WTC11 (cell line): ENCODE data around the gene B3GAT2. TPM values are rescaled to one million over a fixed set of nuclear protein-coding genes. Genes with fewer than 3 reads are reported as not detected.

Experiments used
- ATAC-seq: fragments of 200-7000 bp; cut with Tn5 transposase; 2 replicates; pipeline ENCODE4 v1.10.0; 2021; ENCODE audit warnings: mild to moderate bottlenecking, moderate library complexity
- CTCF ChIA-PET: fragments of 300-600 bp; sonication (Branson Sonifier 250); formaldehyde crosslinking; loops from one replicate; lab custom pipeline; 2021; ENCODE audit warnings: antibody characterized with exemption; lab: Charles Lee
- POLR2A ChIA-PET: fragments of 350-600 bp; sonication (Branson Sonifier 250); formaldehyde crosslinking; loops from one replicate; lab custom pipeline; 2021; ENCODE audit warnings: antibody characterized with exemption; lab: Charles Lee
- DNase-seq: peaks from one replicate; pipeline ENCODE4 v3.0.0; 2021; ENCODE audit warnings: low spot score
- H3K27ac Mint-ChIP-seq: 2 replicates; pipeline ENCODE4 v1.8.0; 2021; ENCODE audit warnings: mixed read lengths
- H3K27me3 Mint-ChIP-seq: 2 replicates; pipeline ENCODE4 v1.8.0; 2021; ENCODE audit warnings: low read depth, mild to moderate bottlenecking, moderate library complexity, mixed read lengths
- H3K36me3 Mint-ChIP-seq: 2 replicates; pipeline ENCODE4 v1.8.0; 2021; ENCODE audit warnings: mixed read lengths
- H3K4me1 Mint-ChIP-seq: 2 replicates; pipeline ENCODE4 v1.8.0; 2022; ENCODE audit warnings: mixed read lengths
- H3K4me3 Mint-ChIP-seq: 2 replicates; pipeline ENCODE4 v1.8.0; 2021; ENCODE audit warnings: mild to moderate bottlenecking, moderate library complexity, mixed read lengths
- H3K9me3 Mint-ChIP-seq: 2 replicates; pipeline ENCODE4 v1.8.0; 2021; ENCODE audit warnings: mixed read lengths
- ATF1 ChIP-seq: sonication (generic); formaldehyde crosslinking; IDR thresholded peaks from 2 replicates; pipeline ENCODE4 v1.8.1; 2023; ENCODE audit warnings: mild to moderate bottlenecking, moderate library complexity, missing genetic modification reagents
- CREB1 ChIP-seq: sonication (generic); formaldehyde crosslinking; IDR thresholded peaks from 2 replicates; pipeline ENCODE4 v1.8.0; 2023; ENCODE audit warnings: mild to moderate bottlenecking, missing genetic modification reagents
- CREM ChIP-seq: sonication (generic); formaldehyde crosslinking; IDR thresholded peaks from 2 replicates; pipeline ENCODE4 v1.8.1; 2022; ENCODE audit warnings: mild to moderate bottlenecking, missing genetic modification reagents, moderate library complexity
- ESRRA ChIP-seq: sonication (generic); formaldehyde crosslinking; IDR thresholded peaks from 2 replicates; pipeline ENCODE4 v1.8.1; 2022; ENCODE audit warnings: mild to moderate bottlenecking, missing genetic modification reagents, borderline replicate concordance
- ETV6 ChIP-seq: sonication (generic); formaldehyde crosslinking; IDR thresholded peaks from 2 replicates; pipeline ENCODE4 v1.8.1; 2022; ENCODE audit warnings: mild to moderate bottlenecking, missing genetic modification reagents
- FOXJ3 ChIP-seq: sonication (generic); formaldehyde crosslinking; IDR thresholded peaks from 2 replicates; pipeline ENCODE4 v1.9.0; 2021; ENCODE audit warnings: missing genetic modification reagents, mild to moderate bottlenecking, borderline replicate concordance
- IRF2 ChIP-seq: sonication (generic); formaldehyde crosslinking; IDR thresholded peaks from 2 replicates; pipeline ENCODE4 v1.8.0; 2022; ENCODE audit warnings: low read depth, missing genetic modification reagents, borderline replicate concordance
- JAZF1 ChIP-seq: fragments of 250-450 bp; sonication (Bioruptor Pico); IDR thresholded peaks from 2 replicates; pipeline ENCODE4 v1.9.0; 2021; ENCODE audit warnings: moderate library complexity, mild to moderate bottlenecking, inconsistent platforms
- MYBL2 ChIP-seq: sonication (generic); formaldehyde crosslinking; IDR thresholded peaks from 2 replicates; pipeline ENCODE4 v1.8.1; 2023; ENCODE audit warnings: mild to moderate bottlenecking, moderate library complexity, missing genetic modification reagents
- OVOL2 ChIP-seq: fragments of 250-450 bp; sonication (Bioruptor Pico); IDR thresholded peaks from 2 replicates; pipeline ENCODE4 v1.9.0; 2021; ENCODE audit warnings: mild to moderate bottlenecking, borderline replicate concordance
- ZNF138 ChIP-seq: sonication (generic); formaldehyde crosslinking; conservative IDR thresholded peaks from 2 replicates; pipeline ENCODE4 v1.8.1; 2022; ENCODE audit warnings: mild to moderate bottlenecking, moderate library complexity, missing genetic modification reagents
- total RNA-seq: library from RNA; stranded (reverse); gene quantifications from 3 replicates; pipeline ENCODE4 v1.2.3, GENCODE V29; 2021
- TF ChIP-seq, protein P1 (sequence below): fragments of 250-450 bp; sonication (Bioruptor Pico); IDR thresholded peaks from 2 replicates; pipeline ENCODE4 v1.9.0; 2021; ENCODE audit warnings: mild to moderate bottlenecking, borderline replicate concordance
- TF ChIP-seq, protein P2 (sequence below): sonication (generic); formaldehyde crosslinking; IDR thresholded peaks from 2 replicates; pipeline ENCODE4 v1.8.1; 2022; ENCODE audit warnings: low read depth, missing genetic modification reagents, borderline replicate concordance
- TF ChIP-seq, protein P3 (sequence below): fragments of 250-450 bp; sonication (Bioruptor Pico); IDR thresholded peaks from 2 replicates; pipeline ENCODE4 v2.1.2; 2022; ENCODE audit warnings: mild to moderate bottlenecking, moderate library complexity
- TF ChIP-seq, protein P4 (sequence below): sonication (generic); formaldehyde crosslinking; IDR thresholded peaks from 2 replicates; pipeline ENCODE4 v1.8.0; 2023; ENCODE audit warnings: mild to moderate bottlenecking, missing genetic modification reagents
- TF ChIP-seq, protein P5 (sequence below): sonication (generic); formaldehyde crosslinking; IDR thresholded peaks from 2 replicates; pipeline ENCODE4 v1.8.1; 2023; ENCODE audit warnings: mild to moderate bottlenecking, missing genetic modification reagents, moderate library complexity
- TF ChIP-seq, protein P6 (sequence below): sonication (generic); formaldehyde crosslinking; IDR thresholded peaks from 2 replicates; pipeline ENCODE4 v1.8.1; 2022; ENCODE audit warnings: low read depth, mild to moderate bottlenecking, moderate library complexity, missing genetic modification reagents, borderline replicate concordance
- TF ChIP-seq, protein P7 (sequence below): fragments of 200-600 bp; IDR thresholded peaks from 2 replicates; pipeline ENCODE4 v1.8.0; 2022; ENCODE audit warnings: antibody characterized with exemption
- TF ChIP-seq, protein P8 (sequence below): sonication (generic); formaldehyde crosslinking; conservative IDR thresholded peaks from 2 replicates; pipeline ENCODE4 v1.8.1; 2023; ENCODE audit warnings: mild to moderate bottlenecking, low read depth, missing genetic modification reagents, moderate library complexity

Gene B3GAT2
- total RNA-seq, 1 experiment from 2014 or later = 0.70 TPM

DNA sequence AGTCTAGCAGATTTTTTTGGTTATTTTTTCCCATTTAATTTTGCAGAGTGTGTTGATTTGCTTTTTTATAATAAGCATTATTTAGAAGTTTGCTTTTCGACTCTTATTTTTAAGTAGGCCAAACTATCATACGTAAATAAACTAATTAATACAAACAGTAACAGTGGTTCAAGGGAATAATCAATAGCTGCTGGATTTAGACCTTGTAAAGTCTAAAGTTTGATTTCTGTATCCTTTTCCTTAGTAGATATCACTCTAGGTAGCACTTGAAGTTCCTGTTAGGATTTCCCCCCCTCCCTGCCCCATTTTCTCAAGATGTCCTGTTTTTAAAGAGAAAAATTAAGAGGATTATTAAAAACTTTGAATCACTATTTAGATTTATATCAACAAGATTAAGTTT, 136.1 kb downstream of the B3GAT2 start (continued):
- TF ChIP-seq, protein P1, sequence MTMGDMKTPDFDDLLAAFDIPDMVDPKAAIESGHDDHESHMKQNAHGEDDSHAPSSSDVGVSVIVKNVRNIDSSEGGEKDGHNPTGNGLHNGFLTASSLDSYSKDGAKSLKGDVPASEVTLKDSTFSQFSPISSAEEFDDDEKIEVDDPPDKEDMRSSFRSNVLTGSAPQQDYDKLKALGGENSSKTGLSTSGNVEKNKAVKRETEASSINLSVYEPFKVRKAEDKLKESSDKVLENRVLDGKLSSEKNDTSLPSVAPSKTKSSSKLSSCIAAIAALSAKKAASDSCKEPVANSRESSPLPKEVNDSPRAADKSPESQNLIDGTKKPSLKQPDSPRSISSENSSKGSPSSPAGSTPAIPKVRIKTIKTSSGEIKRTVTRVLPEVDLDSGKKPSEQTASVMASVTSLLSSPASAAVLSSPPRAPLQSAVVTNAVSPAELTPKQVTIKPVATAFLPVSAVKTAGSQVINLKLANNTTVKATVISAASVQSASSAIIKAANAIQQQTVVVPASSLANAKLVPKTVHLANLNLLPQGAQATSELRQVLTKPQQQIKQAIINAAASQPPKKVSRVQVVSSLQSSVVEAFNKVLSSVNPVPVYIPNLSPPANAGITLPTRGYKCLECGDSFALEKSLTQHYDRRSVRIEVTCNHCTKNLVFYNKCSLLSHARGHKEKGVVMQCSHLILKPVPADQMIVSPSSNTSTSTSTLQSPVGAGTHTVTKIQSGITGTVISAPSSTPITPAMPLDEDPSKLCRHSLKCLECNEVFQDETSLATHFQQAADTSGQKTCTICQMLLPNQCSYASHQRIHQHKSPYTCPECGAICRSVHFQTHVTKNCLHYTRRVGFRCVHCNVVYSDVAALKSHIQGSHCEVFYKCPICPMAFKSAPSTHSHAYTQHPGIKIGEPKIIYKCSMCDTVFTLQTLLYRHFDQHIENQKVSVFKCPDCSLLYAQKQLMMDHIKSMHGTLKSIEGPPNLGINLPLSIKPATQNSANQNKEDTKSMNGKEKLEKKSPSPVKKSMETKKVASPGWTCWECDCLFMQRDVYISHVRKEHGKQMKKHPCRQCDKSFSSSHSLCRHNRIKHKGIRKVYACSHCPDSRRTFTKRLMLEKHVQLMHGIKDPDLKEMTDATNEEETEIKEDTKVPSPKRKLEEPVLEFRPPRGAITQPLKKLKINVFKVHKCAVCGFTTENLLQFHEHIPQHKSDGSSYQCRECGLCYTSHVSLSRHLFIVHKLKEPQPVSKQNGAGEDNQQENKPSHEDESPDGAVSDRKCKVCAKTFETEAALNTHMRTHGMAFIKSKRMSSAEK (CRISPR knock-in tag) = no peak
- TF ChIP-seq, protein P2, sequence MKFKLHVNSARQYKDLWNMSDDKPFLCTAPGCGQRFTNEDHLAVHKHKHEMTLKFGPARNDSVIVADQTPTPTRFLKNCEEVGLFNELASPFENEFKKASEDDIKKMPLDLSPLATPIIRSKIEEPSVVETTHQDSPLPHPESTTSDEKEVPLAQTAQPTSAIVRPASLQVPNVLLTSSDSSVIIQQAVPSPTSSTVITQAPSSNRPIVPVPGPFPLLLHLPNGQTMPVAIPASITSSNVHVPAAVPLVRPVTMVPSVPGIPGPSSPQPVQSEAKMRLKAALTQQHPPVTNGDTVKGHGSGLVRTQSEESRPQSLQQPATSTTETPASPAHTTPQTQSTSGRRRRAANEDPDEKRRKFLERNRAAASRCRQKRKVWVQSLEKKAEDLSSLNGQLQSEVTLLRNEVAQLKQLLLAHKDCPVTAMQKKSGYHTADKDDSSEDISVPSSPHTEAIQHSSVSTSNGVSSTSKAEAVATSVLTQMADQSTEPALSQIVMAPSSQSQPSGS (CRISPR knock-in tag) = no peak
- TF ChIP-seq MYBL2 (no peak), ETV6 (CRISPR knock-in tag) (no peak), FOXJ3 (no peak), CREM (CRISPR knock-in tag) (no peak), OVOL2 (no peak)
- TF ChIP-seq, protein P3, sequence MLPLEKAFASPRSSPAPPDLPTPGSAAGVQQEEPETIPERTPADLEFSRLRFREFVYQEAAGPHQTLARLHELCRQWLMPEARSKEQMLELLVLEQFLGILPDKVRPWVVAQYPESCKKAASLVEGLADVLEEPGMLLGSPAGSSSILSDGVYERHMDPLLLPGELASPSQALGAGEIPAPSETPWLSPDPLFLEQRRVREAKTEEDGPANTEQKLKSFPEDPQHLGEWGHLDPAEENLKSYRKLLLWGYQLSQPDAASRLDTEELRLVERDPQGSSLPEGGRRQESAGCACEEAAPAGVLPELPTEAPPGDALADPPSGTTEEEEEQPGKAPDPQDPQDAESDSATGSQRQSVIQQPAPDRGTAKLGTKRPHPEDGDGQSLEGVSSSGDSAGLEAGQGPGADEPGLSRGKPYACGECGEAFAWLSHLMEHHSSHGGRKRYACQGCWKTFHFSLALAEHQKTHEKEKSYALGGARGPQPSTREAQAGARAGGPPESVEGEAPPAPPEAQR = no peak
- TF ChIP-seq, protein P4, sequence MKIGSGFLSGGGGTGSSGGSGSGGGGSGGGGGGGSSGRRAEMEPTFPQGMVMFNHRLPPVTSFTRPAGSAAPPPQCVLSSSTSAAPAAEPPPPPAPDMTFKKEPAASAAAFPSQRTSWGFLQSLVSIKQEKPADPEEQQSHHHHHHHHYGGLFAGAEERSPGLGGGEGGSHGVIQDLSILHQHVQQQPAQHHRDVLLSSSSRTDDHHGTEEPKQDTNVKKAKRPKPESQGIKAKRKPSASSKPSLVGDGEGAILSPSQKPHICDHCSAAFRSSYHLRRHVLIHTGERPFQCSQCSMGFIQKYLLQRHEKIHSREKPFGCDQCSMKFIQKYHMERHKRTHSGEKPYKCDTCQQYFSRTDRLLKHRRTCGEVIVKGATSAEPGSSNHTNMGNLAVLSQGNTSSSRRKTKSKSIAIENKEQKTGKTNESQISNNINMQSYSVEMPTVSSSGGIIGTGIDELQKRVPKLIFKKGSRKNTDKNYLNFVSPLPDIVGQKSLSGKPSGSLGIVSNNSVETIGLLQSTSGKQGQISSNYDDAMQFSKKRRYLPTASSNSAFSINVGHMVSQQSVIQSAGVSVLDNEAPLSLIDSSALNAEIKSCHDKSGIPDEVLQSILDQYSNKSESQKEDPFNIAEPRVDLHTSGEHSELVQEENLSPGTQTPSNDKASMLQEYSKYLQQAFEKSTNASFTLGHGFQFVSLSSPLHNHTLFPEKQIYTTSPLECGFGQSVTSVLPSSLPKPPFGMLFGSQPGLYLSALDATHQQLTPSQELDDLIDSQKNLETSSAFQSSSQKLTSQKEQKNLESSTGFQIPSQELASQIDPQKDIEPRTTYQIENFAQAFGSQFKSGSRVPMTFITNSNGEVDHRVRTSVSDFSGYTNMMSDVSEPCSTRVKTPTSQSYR = no peak

DNA sequence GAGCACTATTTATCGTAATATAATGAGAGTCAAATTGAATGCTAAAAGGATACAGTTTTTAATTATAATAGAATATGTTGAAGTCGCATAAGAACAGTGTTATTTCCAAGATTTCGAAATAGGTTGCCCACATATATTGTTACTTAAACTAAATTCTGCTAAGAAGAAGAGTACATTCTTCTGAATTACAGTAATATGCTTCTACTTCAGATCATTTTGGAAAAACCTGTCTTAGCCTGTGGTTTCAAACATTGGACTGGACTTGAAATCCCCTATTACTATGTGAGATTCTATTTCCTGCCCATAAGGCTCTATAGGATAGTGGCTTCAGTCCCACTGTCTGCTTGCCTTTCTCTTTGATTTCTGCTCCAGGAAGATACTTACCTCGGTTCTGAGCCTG, 137.2 kb downstream of the B3GAT2 start:
- DNase-seq (no peak), ATAC-seq (no peak)
- Mint-ChIP-seq H3K36me3 (no peaks in the 10 kb centered on the region), H3K4me1 (no peaks in the 10 kb centered on the region), H3K4me3 (no peak overlapping the region), H3K27ac (no peak overlapping the region), H3K9me3 (0 out of 2 replicates have a peak, but pooled peaks cover 3% of the 10 kb centered on the region), H3K27me3 (no peaks in the 10 kb centered on the region)
- CTCF ChIA-PET = no interaction called here
- POLR2A ChIA-PET = no interaction called here
- TF ChIP-seq JAZF1 = no peak
- no peak for TF ChIP-seq ATF1 (CRISPR knock-in tag)
- TF ChIP-seq, protein P5, sequence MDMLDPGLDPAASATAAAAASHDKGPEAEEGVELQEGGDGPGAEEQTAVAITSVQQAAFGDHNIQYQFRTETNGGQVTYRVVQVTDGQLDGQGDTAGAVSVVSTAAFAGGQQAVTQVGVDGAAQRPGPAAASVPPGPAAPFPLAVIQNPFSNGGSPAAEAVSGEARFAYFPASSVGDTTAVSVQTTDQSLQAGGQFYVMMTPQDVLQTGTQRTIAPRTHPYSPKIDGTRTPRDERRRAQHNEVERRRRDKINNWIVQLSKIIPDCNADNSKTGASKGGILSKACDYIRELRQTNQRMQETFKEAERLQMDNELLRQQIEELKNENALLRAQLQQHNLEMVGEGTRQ (CRISPR knock-in tag) = no peak
- TF ChIP-seq, protein P6, sequence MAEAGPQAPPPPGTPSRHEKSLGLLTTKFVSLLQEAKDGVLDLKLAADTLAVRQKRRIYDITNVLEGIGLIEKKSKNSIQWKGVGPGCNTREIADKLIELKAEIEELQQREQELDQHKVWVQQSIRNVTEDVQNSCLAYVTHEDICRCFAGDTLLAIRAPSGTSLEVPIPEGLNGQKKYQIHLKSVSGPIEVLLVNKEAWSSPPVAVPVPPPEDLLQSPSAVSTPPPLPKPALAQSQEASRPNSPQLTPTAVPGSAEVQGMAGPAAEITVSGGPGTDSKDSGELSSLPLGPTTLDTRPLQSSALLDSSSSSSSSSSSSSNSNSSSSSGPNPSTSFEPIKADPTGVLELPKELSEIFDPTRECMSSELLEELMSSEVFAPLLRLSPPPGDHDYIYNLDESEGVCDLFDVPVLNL (CRISPR knock-in tag) = no peak
- TF ChIP-seq, protein P7, sequence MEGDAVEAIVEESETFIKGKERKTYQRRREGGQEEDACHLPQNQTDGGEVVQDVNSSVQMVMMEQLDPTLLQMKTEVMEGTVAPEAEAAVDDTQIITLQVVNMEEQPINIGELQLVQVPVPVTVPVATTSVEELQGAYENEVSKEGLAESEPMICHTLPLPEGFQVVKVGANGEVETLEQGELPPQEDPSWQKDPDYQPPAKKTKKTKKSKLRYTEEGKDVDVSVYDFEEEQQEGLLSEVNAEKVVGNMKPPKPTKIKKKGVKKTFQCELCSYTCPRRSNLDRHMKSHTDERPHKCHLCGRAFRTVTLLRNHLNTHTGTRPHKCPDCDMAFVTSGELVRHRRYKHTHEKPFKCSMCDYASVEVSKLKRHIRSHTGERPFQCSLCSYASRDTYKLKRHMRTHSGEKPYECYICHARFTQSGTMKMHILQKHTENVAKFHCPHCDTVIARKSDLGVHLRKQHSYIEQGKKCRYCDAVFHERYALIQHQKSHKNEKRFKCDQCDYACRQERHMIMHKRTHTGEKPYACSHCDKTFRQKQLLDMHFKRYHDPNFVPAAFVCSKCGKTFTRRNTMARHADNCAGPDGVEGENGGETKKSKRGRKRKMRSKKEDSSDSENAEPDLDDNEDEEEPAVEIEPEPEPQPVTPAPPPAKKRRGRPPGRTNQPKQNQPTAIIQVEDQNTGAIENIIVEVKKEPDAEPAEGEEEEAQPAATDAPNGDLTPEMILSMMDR = no peak
- no peak for TF ChIP-seq CREB1
- TF ChIP-seq IRF2 (CRISPR knock-in tag) = no peak
- TF ChIP-seq, protein P8, sequence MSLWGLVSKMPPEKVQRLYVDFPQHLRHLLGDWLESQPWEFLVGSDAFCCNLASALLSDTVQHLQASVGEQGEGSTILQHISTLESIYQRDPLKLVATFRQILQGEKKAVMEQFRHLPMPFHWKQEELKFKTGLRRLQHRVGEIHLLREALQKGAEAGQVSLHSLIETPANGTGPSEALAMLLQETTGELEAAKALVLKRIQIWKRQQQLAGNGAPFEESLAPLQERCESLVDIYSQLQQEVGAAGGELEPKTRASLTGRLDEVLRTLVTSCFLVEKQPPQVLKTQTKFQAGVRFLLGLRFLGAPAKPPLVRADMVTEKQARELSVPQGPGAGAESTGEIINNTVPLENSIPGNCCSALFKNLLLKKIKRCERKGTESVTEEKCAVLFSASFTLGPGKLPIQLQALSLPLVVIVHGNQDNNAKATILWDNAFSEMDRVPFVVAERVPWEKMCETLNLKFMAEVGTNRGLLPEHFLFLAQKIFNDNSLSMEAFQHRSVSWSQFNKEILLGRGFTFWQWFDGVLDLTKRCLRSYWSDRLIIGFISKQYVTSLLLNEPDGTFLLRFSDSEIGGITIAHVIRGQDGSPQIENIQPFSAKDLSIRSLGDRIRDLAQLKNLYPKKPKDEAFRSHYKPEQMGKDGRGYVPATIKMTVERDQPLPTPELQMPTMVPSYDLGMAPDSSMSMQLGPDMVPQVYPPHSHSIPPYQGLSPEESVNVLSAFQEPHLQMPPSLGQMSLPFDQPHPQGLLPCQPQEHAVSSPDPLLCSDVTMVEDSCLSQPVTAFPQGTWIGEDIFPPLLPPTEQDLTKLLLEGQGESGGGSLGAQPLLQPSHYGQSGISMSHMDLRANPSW (CRISPR knock-in tag) = no peak
- no peak for TF ChIP-seq ZNF138 (CRISPR knock-in tag)
- no peak for TF ChIP-seq ESRRA (CRISPR knock-in tag)
